ENCODE data around the gene LSM7. TPM values are rescaled to one million over a fixed set of nuclear protein-coding genes. Genes with fewer than 3 reads are reported as not detected.

The LSM7 gene
- polyA plus RNA-seq, 3 donors = 98.6 to 312 (median 132) TPM

DNA sequence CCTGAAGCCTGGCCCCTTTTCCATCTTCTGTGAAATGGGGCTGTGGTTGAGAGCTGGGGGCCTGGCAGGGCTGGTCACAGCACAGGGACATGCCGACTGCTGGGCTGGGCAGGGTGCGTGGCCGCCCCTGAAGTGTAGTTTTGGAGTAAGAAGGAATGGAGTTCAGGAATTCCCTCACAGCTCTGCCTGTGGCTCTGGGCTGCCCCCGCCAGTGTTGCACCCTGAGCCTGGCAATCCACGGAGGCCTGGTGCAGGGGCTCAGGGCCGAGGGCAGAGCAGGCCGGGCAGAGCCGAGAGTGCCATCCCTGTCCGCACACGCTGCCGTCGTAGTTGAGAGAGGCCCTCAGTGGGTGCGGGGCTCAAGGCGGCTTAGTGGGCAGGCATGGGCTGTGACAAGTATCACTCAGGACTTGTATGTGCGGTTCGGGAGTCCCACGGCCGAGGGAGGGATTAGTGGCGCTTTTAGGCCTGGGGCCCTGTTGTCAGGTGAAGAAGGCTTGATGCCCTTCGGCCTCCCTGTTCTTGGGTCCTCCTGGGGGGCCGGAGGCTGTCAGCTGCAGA lies 9.7 kb upstream of the LSM7 start:
- WGBS (ENCODE audit: insufficient coverage) = 96% methylated on average over 18 of the region's 21 CpGs
- Histone ChIP-seq H3K27ac (ENCODE audit: low read depth in 1 of 2, low read length in 2 of 2) (no peak overlapping the region), H4K20me1 (ENCODE audit: insufficient read depth, low read length) (peaks cover 36% of the 10 kb centered on the region), H3K36me3 (replicated peaks in 1 of 2; ENCODE audit: control insufficient read depth in 1 of 2, insufficient read depth in 2 of 2, low read length in 2 of 2) (peaks cover 10 to 14% of the 10 kb centered on the region in 2 donors), H3K4me3 (replicated peaks in 1 of 3; ENCODE audit: low read depth in 2 of 3, low read length in 3 of 3) (no peak overlapping the region), H3K9me3 (replicated peaks in 1 of 2; ENCODE audit: control insufficient read depth in 1 of 2, insufficient read depth in 1 of 2, low read length in 2 of 2) (peaks cover 0 to 7% of the 10 kb centered on the region in 2 donors), H3K9ac (ENCODE audit: insufficient read depth, low read length, poor library complexity, severe bottlenecking) (no peak overlapping the region), H3K79me2 (ENCODE audit: insufficient read depth, low read length) (peaks cover 20% of the 10 kb centered on the region), H3K27me3 (ENCODE audit: control insufficient read depth in 2 of 2, insufficient read depth in 2 of 2, low read length in 2 of 2) (no peaks in the 10 kb centered on the region), H2AFZ (ENCODE audit: insufficient read depth, low read depth, low read length, poor library complexity, severe bottlenecking) (no peak overlapping the region), H3K4me1 (ENCODE audit: control insufficient read depth in 1 of 2, insufficient read depth in 2 of 2, low read length in 2 of 2) (peaks cover 5 to 9% of the 10 kb centered on the region in 2 donors), H3K4me2 (replicated peaks; ENCODE audit: extremely low read depth, low read length, poor library complexity, severe bottlenecking) (no peak overlapping the region)
- H3K36me3 Mint-ChIP-seq = peaks cover 14 to 46% of the 10 kb centered on the region in 2 donors
- H3K4me3 Mint-ChIP-seq = no peak overlapping the region
- peaks cover 0 to 6% (median 3%) of the 10 kb centered on the region in 7 donors for H3K9me3 Mint-ChIP-seq
- no peaks in the 10 kb centered on the region for H3K27me3 Mint-ChIP-seq (ENCODE audit: low read depth in 3 of 3)
- DNase-seq = no peak
- intact Hi-C loops (cut with micrococcal nuclease) = no loop called here
- H3K27ac Mint-ChIP-seq = no peak overlapping the region
- H3K4me1 Mint-ChIP-seq = peaks cover 8% of the 10 kb centered on the region
- TF ChIP-seq, protein P1, sequence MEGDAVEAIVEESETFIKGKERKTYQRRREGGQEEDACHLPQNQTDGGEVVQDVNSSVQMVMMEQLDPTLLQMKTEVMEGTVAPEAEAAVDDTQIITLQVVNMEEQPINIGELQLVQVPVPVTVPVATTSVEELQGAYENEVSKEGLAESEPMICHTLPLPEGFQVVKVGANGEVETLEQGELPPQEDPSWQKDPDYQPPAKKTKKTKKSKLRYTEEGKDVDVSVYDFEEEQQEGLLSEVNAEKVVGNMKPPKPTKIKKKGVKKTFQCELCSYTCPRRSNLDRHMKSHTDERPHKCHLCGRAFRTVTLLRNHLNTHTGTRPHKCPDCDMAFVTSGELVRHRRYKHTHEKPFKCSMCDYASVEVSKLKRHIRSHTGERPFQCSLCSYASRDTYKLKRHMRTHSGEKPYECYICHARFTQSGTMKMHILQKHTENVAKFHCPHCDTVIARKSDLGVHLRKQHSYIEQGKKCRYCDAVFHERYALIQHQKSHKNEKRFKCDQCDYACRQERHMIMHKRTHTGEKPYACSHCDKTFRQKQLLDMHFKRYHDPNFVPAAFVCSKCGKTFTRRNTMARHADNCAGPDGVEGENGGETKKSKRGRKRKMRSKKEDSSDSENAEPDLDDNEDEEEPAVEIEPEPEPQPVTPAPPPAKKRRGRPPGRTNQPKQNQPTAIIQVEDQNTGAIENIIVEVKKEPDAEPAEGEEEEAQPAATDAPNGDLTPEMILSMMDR (IDR thresholded peaks at IDR 0.05) = no peak

DNA sequence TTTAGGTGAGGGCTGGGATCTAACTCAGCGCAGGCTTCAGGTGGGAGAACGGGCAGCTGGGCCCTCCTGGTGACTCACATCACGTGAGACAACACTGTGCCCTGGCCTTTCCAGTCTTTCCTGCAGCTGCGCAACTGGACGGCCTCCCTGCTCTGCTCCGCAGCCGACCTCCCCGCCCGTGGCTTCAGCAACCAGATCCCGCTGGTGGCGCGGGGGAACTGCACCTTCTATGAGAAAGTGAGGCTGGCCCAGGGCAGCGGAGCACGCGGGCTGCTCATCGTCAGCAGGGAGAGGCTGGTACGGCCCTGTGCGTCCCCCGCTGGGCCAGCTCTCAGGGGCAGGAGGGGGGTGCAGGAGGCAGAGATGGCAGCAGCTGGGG lies 8.9 kb upstream of the LSM7 start:
- Mint-ChIP-seq H3K27me3 (ENCODE audit: low read depth in 3 of 3) (peaks cover 0 to 3% (median 0%) of the 10 kb centered on the region in 3 donors), H3K4me3 (no peak overlapping the region), H3K4me1 (peaks cover 13% of the 10 kb centered on the region), H3K27ac (no peak overlapping the region), H3K9me3 (peaks cover 0 to 6% (median 3%) of the 10 kb centered on the region in 7 donors), H3K36me3 (peaks cover 14 to 46% of the 10 kb centered on the region in 2 donors)
- peaks cover 0 to 7% of the 10 kb centered on the region in 2 donors for H3K9me3 ChIP-seq (replicated peaks in 1 of 2; ENCODE audit: control insufficient read depth in 1 of 2, insufficient read depth in 1 of 2, low read length in 2 of 2)
- TF ChIP-seq, protein P1 (IDR thresholded peaks at IDR 0.05) = no peak
- H2AFZ ChIP-seq (ENCODE audit: insufficient read depth, low read depth, low read length, poor library complexity, severe bottlenecking) = no peak overlapping the region
- no peaks in the 10 kb centered on the region for H3K27me3 ChIP-seq (ENCODE audit: control insufficient read depth in 2 of 2, insufficient read depth in 2 of 2, low read length in 2 of 2)
- H3K4me3 ChIP-seq (replicated peaks in 1 of 3; ENCODE audit: low read depth in 2 of 3, low read length in 3 of 3) = no peak overlapping the region
- H3K9ac ChIP-seq (ENCODE audit: insufficient read depth, low read length, poor library complexity, severe bottlenecking) = no peak overlapping the region
- peaks cover 25% of the 10 kb centered on the region for H3K79me2 ChIP-seq (ENCODE audit: insufficient read depth, low read length)
- no peak overlapping the region for H3K27ac ChIP-seq (ENCODE audit: low read depth in 1 of 2, low read length in 2 of 2)
- peaks cover 38% of the 10 kb centered on the region for H4K20me1 ChIP-seq (ENCODE audit: insufficient read depth, low read length)
- no peak for DNase-seq
- peaks cover 9 to 17% of the 10 kb centered on the region in 2 donors for H3K4me1 ChIP-seq (ENCODE audit: control insufficient read depth in 1 of 2, insufficient read depth in 2 of 2, low read length in 2 of 2)
- intact Hi-C loops (cut with micrococcal nuclease) = no loop called here
- WGBS (ENCODE audit: insufficient coverage) = 85% methylated on average over 19 of the region's 19 CpGs
- peaks cover 10 to 14% of the 10 kb centered on the region in 2 donors for H3K36me3 ChIP-seq (replicated peaks in 1 of 2; ENCODE audit: control insufficient read depth in 1 of 2, insufficient read depth in 2 of 2, low read length in 2 of 2)
- no peak overlapping the region for H3K4me2 ChIP-seq (replicated peaks; ENCODE audit: extremely low read depth, low read length, poor library complexity, severe bottlenecking)

Measured in CD14-positive monocyte (primary cell).